Prostate gland (tissue), 2 donors: ENCODE results near the gene SCN3B. TPM values are rescaled to one million over a fixed set of nuclear protein-coding genes. Genes with fewer than 3 reads are reported as not detected.

Experiments used
- DNase-seq: peaks from one replicate; pipeline ENCODE4 v3.0.0-alpha.2; 2019; ENCODE audit warnings: low spot score
- H3K27ac ChIP-seq, 2 donors: fragments of 200-600 bp; sonication (generic); 2 replicates each; pipeline ENCODE4 v1.5.1; 2017 to 2019
- H3K27me3 ChIP-seq: fragments of 200-600 bp; sonication (generic); replicated peaks from 2 replicates; pipeline ENCODE4 v1.5.1; 2019; ENCODE audit not compliant: insufficient read depth
- H3K36me3 ChIP-seq, 2 donors: fragments of 200-600 bp; sonication (generic); 1 replicate in 1 of 2; 2 replicates in 1 of 2; pipeline versions ENCODE4 v1.5.1 to v1.8.1; 2017 to 2019
- H3K4me1 ChIP-seq: fragments of 200-600 bp; sonication (generic); replicated peaks from 2 replicates; pipeline ENCODE4 v1.5.1; 2019
- H3K4me3 ChIP-seq, 2 donors: fragments of 200-600 bp; sonication (generic); 2 replicates each; pipeline ENCODE4 v1.5.1; 2017 to 2019
- H3K9me3 ChIP-seq: fragments of 200-600 bp; sonication (generic); 2 replicates; pipeline ENCODE4 v1.5.1; 2017
- POLR2A ChIP-seq: fragments of 450-650 bp; IDR thresholded peaks from one replicate; pipeline ENCODE4 v1.6.1; 2016; ENCODE audit warnings: antibody characterized with exemption, mild to moderate bottlenecking
- POLR2AphosphoS5 ChIP-seq: sonication (generic); formaldehyde crosslinking; IDR thresholded peaks from one replicate; pipeline ENCODE4 v1.6.1; 2017; ENCODE audit warnings: antibody characterized with exemption
- WGBS: methylation state at CpG from one replicate; pipeline ENCODE4 v1.1.5; 2018; 5-methylcytosine and 5-hydroxymethylcytosine counted together
- intact Hi-C: fragments of 100-400 bp; cut with DNase I; formaldehyde crosslinking; loops from one replicate; pipeline ENCODE4 v1.14.2; 2022
- total RNA-seq, 2 donors: library from RNA; depleted of rRNA; stranded (reverse); fragments of >200 nt; gene quantifications; one replicate each; pipeline ENCODE4 v1.1.0, GENCODE V29; 2016
- TF ChIP-seq, protein P1 (sequence below), 4 experiments: fragments of 200-600 bp in 2 of 4; fragments of 450-650 bp in 2 of 4; sonication (generic) in 2 of 4; IDR thresholded peaks; 1 replicate in 3 of 4; 2 replicates in 1 of 4; pipeline ENCODE4 v1.5.1; 2016 to 2019; ENCODE audit warnings: antibody characterized with exemption in 4 of 4, mild to moderate bottlenecking in 2 of 4, moderate library complexity in 2 of 4

The SCN3B gene
- total RNA-seq, 2 donors from 2014 or later: 2.5 to 3.5 TPM

DNA sequence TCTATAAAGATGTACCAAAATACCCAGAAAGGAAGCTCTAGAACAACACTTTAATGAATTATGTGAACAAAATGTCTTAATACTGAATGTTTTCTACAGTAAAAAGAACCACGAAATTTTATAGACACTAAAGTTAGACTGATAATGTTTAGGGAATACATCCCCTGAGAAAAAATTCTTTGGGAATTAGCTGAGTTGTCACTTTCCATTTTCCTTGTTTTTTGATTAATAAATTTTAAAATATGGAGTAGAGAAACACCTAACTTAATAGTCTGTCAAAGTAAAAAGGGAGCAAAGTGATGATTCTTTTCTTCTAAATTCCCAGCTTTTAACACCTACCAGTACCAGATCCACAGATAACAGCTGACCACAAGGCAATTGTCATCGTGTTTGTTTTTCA is 23.1 kb upstream of the SCN3B start:
- Histone ChIP-seq H3K36me3 (no peaks in the 10 kb centered on the region), H3K27me3 (no peaks in the 10 kb centered on the region), H3K4me3 (no peak overlapping the region), H3K9me3 (no peaks in the 10 kb centered on the region), H3K27ac (no peak overlapping the region), H3K4me1 (no peaks in the 10 kb centered on the region)
- 39% methylated on average over 2 of the region's 2 CpGs for WGBS
- TF ChIP-seq POLR2AphosphoS5 (no peak), POLR2A (no peak)
- TF ChIP-seq, protein P1, sequence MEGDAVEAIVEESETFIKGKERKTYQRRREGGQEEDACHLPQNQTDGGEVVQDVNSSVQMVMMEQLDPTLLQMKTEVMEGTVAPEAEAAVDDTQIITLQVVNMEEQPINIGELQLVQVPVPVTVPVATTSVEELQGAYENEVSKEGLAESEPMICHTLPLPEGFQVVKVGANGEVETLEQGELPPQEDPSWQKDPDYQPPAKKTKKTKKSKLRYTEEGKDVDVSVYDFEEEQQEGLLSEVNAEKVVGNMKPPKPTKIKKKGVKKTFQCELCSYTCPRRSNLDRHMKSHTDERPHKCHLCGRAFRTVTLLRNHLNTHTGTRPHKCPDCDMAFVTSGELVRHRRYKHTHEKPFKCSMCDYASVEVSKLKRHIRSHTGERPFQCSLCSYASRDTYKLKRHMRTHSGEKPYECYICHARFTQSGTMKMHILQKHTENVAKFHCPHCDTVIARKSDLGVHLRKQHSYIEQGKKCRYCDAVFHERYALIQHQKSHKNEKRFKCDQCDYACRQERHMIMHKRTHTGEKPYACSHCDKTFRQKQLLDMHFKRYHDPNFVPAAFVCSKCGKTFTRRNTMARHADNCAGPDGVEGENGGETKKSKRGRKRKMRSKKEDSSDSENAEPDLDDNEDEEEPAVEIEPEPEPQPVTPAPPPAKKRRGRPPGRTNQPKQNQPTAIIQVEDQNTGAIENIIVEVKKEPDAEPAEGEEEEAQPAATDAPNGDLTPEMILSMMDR (IDR thresholded peaks at IDR 0.05): no peak
- intact Hi-C loops: no loop called here
- DNase-seq: no peak

DNA sequence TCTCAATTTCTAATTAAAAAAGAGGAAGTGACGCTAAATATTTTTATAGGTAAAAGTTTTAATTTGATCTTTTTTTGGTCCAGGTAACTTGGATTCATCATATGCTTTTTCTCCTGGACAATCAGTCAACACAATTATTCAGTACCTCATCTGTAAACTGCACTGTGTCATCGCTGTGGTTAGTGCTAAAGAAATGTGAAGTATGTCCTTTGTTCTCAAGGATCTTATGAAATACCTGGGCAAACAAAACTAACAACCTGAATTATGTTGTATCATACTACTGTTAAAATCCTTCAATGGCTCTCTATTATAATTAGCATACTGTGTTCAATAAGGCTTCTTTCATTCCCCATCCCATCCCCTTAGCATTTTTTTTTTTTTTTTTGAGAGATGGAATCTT is 19.9 kb upstream of the SCN3B start:
- Histone ChIP-seq H3K27ac (no peak overlapping the region), H3K9me3 (no peaks in the 10 kb centered on the region), H3K4me3 (no peak overlapping the region), H3K36me3 (no peaks in the 10 kb centered on the region), H3K4me1 (no peaks in the 10 kb centered on the region), H3K27me3 (no peaks in the 10 kb centered on the region)
- intact Hi-C loops: no loop called here
- whole genome bisulfite sequencing: 42% methylated on average over 2 of the region's 2 CpGs
- DNase-seq: no peak
- TF ChIP-seq POLR2AphosphoS5 (no peak), POLR2A (no peak)
- TF ChIP-seq, protein P1 (IDR thresholded peaks at IDR 0.05): no peak

DNA sequence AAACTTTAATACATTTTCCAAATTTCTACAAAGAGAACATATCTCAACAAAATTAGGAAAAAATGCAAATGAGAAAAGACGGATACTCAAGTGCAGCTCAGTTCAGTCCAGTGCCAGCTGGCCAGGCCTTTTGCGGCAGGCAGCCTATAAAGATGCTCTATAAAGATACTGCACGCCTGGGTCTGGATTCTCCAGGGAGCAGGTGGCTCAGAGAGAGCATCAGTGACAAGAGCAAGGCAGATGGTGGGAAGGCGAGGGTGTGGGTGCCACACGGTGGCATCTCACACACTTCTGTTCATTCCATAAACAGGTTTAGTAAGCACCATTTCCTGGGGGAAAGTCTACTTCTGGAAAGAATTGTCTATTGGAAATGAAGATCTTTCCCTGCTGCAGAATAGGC is 18.1 kb upstream of the SCN3B start:
- H3K27ac ChIP-seq: no peak overlapping the region
- no peak overlapping the region for H3K4me3 ChIP-seq
- intact Hi-C loops: no loop called here
- no peaks in the 10 kb centered on the region for H3K9me3 ChIP-seq
- no peaks in the 10 kb centered on the region for H3K36me3 ChIP-seq
- no peaks in the 10 kb centered on the region for H3K27me3 ChIP-seq
- 39% methylated on average over 5 of the region's 5 CpGs for WGBS
- DNase-seq: no peak
- no peaks in the 10 kb centered on the region for H3K4me1 ChIP-seq
- TF ChIP-seq POLR2AphosphoS5: no peak
- TF ChIP-seq, protein P1 (IDR thresholded peaks at IDR 0.05): no peak
- no peak for TF ChIP-seq POLR2A

DNA sequence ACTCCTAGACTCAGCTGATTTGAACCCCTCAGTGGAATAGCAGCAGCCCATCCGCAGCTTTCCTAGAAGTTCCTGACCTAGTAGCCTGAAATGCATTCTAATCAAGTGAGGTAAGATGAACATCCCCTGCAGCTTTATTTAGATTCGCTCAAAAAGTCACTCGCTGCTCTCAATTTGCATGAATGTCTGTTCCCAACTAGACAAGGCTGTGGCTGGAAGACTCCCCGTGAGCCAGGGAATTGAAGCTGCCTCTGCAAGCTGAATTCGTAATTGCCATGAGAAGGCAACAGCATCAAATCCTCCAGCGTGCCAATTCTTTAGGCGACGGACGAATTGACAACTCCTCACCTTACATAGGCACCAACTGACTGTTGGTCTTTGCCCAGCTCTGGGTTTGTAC is 17.1 kb upstream of the SCN3B start:
- Histone ChIP-seq H3K9me3 (no peaks in the 10 kb centered on the region), H3K27me3 (no peaks in the 10 kb centered on the region), H3K4me3 (no peak overlapping the region), H3K36me3 (no peaks in the 10 kb centered on the region), H3K27ac (no peak overlapping the region), H3K4me1 (no peaks in the 10 kb centered on the region)
- TF ChIP-seq POLR2A (no peak), POLR2AphosphoS5 (no peak)
- TF ChIP-seq, protein P1 (IDR thresholded peaks at IDR 0.05): no peak
- 79% methylated on average over 9 of the region's 9 CpGs for WGBS
- intact Hi-C loops: no loop called here
- DNase-seq: no peak

DNA sequence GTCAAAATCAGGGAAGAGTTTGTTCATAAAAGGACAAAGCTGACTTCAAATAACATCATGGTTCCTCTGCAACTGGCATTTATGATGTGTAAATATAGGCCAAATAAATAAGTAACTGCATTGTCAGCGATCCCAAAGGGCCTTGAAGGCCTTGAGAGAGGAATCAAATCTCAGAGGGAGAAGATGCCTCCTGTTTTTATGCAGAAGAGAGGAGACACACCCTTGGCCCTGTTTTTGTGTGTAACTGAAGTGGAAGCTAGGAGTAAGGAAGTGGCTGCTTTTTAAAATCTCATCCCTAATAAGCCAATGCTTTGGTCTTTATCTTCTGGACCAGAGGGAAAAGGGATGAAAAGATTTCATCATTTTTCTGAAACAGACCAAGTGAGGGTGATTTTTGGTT is 15.7 kb upstream of the SCN3B start:
- Histone ChIP-seq H3K27ac (no peak overlapping the region), H3K4me1 (no peaks in the 10 kb centered on the region), H3K36me3 (no peaks in the 10 kb centered on the region), H3K9me3 (no peaks in the 10 kb centered on the region), H3K27me3 (no peaks in the 10 kb centered on the region), H3K4me3 (no peak overlapping the region)
- intact Hi-C loops: no loop called here
- WGBS: 19% methylated on average over 1 of the region's 1 CpG
- no peak for DNase-seq
- TF ChIP-seq POLR2AphosphoS5 (no peak), POLR2A (no peak)
- TF ChIP-seq, protein P1 (IDR thresholded peaks at IDR 0.05): no peak
